NCI-H510A (cell line): ENCODE data around the gene RCBTB1.
"Not testable (repeated sequence)": the region's sequence is repeated elsewhere in the genome, so short reads cannot be mapped to it uniquely, and the experiment has no call there.

Experiments
- DNase-seq: peaks from one replicate; lab custom pipeline; 2025; lab: John Stamatoyannopoulos, UW

Gene RCBTB1

GRCh38 chr13:49585220-49586157, at the start of gene RCBTB1:
Gene RCBTB1 (minus strand): TSS chr13:49585558. CDS start chr13:49567279, 18,279 bp downstream.
- peak; percentile 49 for DNase-seq

DNA sequence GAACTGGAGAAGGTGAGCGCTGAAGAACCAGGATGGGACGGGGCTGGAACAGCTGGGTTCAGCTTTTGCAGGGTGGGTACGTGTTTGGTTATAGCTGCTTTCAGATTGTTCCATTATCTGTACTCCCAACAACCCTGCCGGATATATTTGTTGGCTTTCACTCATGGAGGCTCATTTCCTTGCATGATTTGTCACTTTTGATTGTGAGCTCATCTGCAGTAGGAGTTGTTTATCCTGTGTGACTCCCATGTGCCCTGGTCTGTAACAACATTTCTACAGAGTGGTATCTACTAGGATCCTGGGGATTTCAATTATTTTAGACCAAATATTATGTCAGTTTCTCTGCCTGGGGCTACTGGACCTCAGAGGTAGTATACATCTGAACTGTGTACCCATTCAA, 48.4 kb upstream of the RCBTB1 start:
- DNase-seq = no peak

- DNase-seq = no peak
These were observed 46.8 kb upstream of the RCBTB1 start for GRCh38 chr13:49632156-49632555.

- no peak for DNase-seq
These were observed 45.2 kb upstream of the RCBTB1 start for GRCh38 chr13:49630580-49630979.

DNA sequence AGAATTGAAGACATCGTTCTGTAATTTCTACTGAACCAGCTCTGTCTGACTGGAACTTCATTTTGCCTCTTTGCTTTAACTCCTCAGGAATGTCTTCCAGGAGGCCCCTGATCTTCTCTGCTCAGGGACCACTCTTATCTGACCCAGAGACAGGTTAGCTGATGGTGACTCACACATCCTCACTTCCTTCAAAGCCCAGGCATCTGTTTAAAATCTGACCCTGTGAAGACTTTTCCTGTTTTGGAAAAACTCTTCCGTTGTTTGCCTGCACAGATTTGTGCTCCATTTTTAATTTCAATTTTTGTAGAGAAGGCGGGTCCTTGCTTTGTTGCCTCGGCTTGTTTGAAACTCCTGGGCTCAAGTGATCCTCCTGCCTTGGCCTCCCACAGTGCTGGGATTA, 44.6 kb upstream of the RCBTB1 start:
- DNase-seq = no peak

DNA sequence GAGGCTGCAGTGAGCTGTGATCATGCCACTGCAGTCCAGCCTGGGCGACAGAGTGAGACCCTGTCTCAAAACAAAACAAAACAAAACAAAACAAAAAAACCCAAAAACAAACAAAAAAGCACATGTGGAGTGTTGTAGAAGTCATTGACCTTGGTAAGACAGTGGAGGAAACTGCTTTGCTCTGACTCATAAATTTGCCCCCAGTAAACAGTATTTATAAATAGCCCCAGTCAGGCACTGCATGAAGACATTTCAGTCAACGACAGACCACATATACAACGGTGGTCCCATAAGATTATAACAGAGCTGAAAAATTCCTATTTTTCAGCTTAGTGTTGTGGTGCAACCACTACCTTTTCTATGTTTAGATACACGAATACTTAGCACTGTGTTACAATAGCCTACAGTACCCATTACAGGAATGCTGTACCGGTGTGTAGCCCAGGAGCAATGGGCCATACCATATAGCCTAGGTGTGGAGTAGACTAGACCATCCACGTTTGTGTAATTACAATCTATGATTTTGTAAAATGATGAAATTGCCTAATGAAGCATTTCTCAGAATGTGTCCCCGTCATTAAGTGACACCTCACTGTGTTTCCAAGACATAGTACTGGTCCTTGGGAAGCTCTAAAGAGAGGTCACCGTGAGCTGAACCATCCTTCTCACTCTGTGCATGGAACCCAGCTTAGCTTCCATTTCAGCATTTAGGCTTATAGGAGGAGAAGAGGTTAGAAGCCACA, 44.0 kb upstream of the RCBTB1 start:
- no peak for DNase-seq

DNA sequence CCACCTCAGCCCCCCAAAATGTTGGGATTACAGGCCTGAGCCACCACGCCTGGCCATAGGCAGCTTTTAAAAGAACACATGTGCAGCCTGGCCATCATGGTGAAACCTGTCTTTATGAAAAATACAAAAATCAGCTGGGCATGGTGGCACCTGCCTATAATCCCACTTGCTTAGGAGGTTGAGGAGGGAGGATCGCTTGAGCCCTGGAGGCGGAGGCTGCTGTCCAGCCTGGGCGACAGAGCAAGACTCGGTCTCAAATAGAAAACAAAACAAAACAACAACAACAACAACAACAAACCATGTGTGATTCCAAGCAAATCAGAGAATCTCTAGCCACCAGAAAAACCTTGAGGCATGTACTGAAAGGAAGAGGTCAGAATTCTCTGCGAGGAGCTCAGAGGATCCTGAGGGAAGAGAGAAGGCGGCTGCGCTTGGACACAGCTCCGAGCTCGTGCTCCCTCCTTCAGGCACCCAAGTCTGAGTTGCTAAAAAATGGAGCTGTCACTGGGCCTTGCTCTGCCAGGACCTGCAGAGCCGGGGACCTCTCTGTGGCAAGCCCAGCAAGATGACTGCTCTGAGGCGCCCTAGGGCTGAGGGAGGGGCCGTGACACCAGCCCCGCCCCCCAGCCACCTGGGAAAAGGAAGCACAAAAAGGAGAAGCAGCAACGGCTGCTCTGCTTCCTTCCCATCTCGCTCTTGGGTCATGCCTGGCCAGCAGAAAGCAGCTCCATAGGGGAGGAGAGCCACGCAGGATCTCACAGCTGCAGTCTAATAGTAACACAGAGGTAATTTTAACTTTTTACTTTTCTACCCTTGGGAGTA, 42.7 kb upstream of the RCBTB1 start, which contains the start of gene ARL11:
ARL11 (plus strand) TSS at position 677 of the 822 bp plus-strand sequence. CDS start 1,941 bp downstream, outside the sequence.
- no peak for DNase-seq

DNA sequence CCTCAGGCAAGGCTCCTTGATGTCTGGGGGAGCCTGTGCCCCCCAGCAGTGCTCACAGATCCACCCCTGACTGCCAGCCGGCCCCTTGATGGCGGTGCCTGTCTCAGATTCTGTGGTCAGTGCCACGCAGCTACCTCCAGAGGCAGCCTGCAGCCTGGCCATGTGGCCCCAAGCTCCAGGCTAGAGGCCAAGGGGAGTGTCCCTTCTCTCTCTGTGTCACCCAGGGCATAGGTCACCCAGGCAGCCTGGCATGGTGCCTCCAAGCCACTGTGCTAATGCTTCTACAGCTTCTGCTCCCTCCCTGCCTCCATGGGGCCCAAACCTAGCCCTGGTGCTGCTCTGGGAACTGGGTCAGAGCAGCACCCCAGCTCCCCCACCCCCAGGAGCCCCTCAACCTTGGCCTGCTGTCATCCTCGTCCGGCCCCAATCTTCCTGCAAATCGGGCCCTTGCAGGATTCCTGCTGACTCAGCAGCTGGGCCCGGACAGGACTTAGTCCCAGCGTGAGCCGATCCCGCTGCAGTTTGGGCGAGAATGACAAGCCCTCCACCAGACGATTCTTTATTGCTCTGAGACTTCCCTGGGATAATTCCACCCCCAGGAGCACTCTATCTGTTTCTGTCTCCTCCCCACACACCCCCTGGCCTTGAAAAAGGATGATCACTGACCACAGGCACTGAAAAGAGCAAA, 40.2 kb upstream of the RCBTB1 start:
- no peak for DNase-seq

- no peak for DNase-seq
These were observed 38.9 kb upstream of the RCBTB1 start for GRCh38 chr13:49624229-49624628.

GRCh38 chr13:49622174-49622946, 37.0 kb upstream of the RCBTB1 start:
- no peak for DNase-seq

- no peak for DNase-seq
These were observed 34.8 kb upstream of the RCBTB1 start for GRCh38 chr13:49620170-49620621.

DNA sequence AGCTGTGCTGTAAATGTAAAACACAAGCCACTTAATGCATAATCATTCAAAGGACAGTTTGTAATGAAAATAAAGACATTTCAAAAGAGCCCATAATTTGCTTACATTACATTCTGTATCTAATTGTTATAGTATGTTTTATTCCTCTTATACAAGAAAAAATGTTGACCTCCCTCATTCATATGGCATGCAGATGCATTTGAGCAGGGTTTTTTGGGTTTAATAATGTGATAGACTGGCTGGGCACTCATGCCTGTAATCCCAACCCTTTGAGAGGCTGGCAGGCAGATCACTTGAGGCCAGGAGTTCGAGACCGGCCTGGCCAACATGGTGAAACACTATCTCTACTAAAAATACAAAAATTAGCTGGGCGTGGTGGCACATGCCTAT, 31.3 kb upstream of the RCBTB1 start:
- DNase-seq = no peak

DNA sequence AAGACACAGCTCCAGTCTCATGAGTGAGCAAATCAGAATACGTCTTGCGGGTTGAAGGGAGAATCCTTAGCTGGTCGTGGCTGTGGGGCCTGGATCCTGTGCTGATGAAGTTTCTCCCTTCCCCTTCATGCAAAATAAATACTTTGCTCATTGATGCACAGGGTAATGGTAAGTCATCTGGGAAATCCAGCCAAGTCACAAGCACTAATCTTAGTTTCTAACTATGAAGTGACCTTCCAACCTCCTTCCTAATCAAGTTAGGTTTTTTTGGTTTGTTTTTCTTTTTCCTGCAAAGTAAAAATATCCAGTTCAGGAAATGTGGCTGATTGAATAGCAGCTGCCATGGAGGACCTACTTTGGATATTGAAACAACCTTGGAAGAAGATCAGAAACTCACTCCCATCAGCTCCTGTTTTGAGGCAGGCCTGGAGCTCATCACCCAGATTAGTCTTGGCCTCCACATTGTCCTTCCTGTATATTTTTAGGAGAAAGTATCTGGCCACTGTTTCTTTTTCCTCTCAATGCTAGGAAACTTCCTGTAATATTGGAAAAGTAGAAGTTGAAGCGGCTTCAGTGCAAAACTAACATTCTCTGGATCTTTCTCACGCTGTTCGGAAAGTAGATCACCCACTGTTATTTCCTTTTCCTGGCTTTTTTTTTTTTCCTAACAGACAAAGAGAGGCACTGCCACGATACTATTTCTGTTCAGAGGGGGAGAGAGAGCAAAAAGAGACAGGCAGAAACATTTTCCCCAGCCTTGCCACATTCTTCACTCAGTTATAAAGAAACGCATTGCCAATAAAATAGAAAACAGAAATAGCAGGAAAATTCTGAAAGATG, 30.7 kb upstream of the RCBTB1 start:
- no peak for DNase-seq

- not testable (repeated sequence) for DNase-seq
These were observed 26.7 kb upstream of the RCBTB1 start for GRCh38 chr13:49612042-49612441.

DNA sequence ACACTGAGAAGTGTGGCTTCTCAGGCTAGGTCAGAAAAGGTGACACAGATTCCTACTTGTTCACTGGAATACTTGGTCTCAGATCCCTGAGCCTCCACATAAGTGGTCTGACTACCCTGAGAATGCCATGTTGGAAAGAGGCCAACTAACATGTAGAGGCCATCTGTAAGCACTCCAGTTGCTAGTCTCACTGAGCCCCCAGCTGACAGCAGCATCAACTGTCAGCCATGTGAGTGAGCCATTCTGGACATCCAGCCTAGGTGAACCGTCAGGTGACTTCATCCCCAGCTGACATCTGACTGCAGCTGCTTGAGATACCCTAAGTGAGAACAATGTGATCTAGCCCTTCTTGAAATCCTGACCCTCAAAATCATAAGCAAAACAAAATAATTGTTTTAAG, 24.8 kb upstream of the RCBTB1 start:
- peak; percentile 69 for DNase-seq

- no peak for DNase-seq
These were observed 23.4 kb upstream of the RCBTB1 start for GRCh38 chr13:49608651-49609331.

- DNase-seq = no peak
These were observed 22.4 kb upstream of the RCBTB1 start for GRCh38 chr13:49607761-49608160.

- peak; percentile 25 for DNase-seq
These were observed 21.6 kb upstream of the RCBTB1 start for GRCh38 chr13:49606747-49607648.
